ENCODE measurements around the gene DAB1.

DNA sequence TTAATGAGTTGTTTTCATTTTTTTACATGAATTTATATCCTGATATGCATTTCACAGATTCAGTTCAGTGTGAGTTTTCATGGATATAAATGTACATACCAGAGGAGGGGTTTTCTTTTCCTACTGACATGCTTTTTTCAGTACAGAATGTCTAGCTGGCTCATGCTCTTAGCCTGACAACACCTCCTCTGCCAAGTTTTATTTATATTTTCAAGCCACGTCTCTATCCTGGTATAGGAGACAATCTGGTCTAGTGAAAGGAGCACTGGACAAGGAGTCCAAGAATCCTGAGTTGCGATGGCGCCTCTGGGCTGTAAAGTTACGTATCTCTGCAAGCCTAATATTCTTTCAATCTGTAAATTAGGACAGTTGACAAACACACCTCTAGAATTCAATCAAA lies 4.9 kb downstream of the DAB1 start:
- TF ChIP-seq, protein P1, sequence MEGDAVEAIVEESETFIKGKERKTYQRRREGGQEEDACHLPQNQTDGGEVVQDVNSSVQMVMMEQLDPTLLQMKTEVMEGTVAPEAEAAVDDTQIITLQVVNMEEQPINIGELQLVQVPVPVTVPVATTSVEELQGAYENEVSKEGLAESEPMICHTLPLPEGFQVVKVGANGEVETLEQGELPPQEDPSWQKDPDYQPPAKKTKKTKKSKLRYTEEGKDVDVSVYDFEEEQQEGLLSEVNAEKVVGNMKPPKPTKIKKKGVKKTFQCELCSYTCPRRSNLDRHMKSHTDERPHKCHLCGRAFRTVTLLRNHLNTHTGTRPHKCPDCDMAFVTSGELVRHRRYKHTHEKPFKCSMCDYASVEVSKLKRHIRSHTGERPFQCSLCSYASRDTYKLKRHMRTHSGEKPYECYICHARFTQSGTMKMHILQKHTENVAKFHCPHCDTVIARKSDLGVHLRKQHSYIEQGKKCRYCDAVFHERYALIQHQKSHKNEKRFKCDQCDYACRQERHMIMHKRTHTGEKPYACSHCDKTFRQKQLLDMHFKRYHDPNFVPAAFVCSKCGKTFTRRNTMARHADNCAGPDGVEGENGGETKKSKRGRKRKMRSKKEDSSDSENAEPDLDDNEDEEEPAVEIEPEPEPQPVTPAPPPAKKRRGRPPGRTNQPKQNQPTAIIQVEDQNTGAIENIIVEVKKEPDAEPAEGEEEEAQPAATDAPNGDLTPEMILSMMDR (IDR thresholded peaks at IDR 0.05), result no peak
- no peak for TF ChIP-seq POLR2A (IDR thresholded peaks at IDR 0.05)

Data from right lobe of liver (tissue), 4 donors.